Dermis blood vessel endothelial cell (primary cell): ENCODE data around the gene CHST15. TPM values are rescaled to one million over a fixed set of nuclear protein-coding genes. Genes with fewer than 3 reads are reported as not detected.

Source experiments
- DNase-seq: peaks from one replicate; pipeline ENCODE4 v3.0.0; 2010
- total RNA-seq: library from RNA; depleted of rRNA; stranded (reverse); fragments of >200 nt; gene quantifications from 2 replicates; pipeline ENCODE4 v1.2.3, GENCODE V29; 2014

CHST15 gene
- total RNA-seq, 1 donor from 2014 or later = 99.0 TPM

GRCh38 chr10:124064676-124065075, 28.7 kb downstream of the CHST15 start:
- DNase-seq = no peak

GRCh38 chr10:124063750-124064603, 29.4 kb downstream of the CHST15 start:
- peak; percentile 34 for DNase-seq

- DNase-seq = no peak
These were observed 31.0 kb downstream of the CHST15 start for GRCh38 chr10:124062390-124062789.

- no peak for DNase-seq
These were observed 32.4 kb downstream of the CHST15 start for GRCh38 chr10:124061030-124061429.

- no peak for DNase-seq
These were observed 33.2 kb downstream of the CHST15 start for GRCh38 chr10:124060148-124060720.

- DNase-seq = no peak
These were observed 33.8 kb downstream of the CHST15 start for GRCh38 chr10:124059551-124059950.

- no peak for DNase-seq
These were observed 34.9 kb downstream of the CHST15 start for GRCh38 chr10:124058346-124059003.

- DNase-seq = no peak
These were observed 35.8 kb downstream of the CHST15 start for GRCh38 chr10:124057601-124058000.

GRCh38 chr10:124056337-124056980, 36.9 kb downstream of the CHST15 start:
- no peak for DNase-seq

GRCh38 chr10:124053971-124054370, 39.4 kb downstream of the CHST15 start:
- peak; percentile 44 for DNase-seq

- DNase-seq = no peak
These were observed 40.8 kb downstream of the CHST15 start for GRCh38 chr10:124052561-124052960.

GRCh38 chr10:124050021-124051015, 43.1 kb downstream of the CHST15 start:
- DNase-seq = no peak

- no peak for DNase-seq
These were observed 43.9 kb downstream of the CHST15 start for GRCh38 chr10:124049484-124049883.

GRCh38 chr10:124048371-124049290, 44.8 kb downstream of the CHST15 start:
- DNase-seq = no peak

GRCh38 chr10:124047427-124048152, 45.8 kb downstream of the CHST15 start:
- DNase-seq = no peak

- no peak for DNase-seq
These were observed 47.5 kb downstream of the CHST15 start for GRCh38 chr10:124045801-124046355.

GRCh38 chr10:124045276-124045675, 48.1 kb downstream of the CHST15 start:
- DNase-seq = no peak

- DNase-seq = no peak
These were observed 49.1 kb downstream of the CHST15 start for GRCh38 chr10:124044143-124044862.
